ENCODE data around the gene SAMD3.

- no peak for TF ChIP-seq CTCF (conservative IDR thresholded peaks at IDR 0.05; ENCODE audit: low read length)
- TF ChIP-seq EZH2phosphoT487 (IDR thresholded peaks at IDR 0.05; ENCODE audit: borderline replicate concordance, low read depth, low read length) = no peak
Measured at GRCh38 chr6:130113201-130113710, 109.5 kb downstream of the SAMD3 start.

Data from OCI-LY7 (cell line).